Activated T-helper 2 cell treated with anti-CD3 and anti-CD28 coated beads, Interferon-gamma antibody, Interleukin-2, Interleukin-4, amounts not matched to agents 10 μg/mL and 5 μg/mL and 100 μg/mL, durations not matched to agents 14 hours and 24 hours and 36 hours (primary cell): ENCODE results near the gene HYCC2. TPM values are rescaled to one million over a fixed set of nuclear protein-coding genes. Genes with fewer than 3 reads are reported as not detected.
"Not testable (repeated sequence)": the region's sequence is repeated elsewhere in the genome, so short reads cannot be mapped to it uniquely, and the experiment has no call there.

Experiments
- DNase-seq: peaks from one replicate; pipeline ENCODE4 v3.0.0; 2021; ENCODE audit warnings: low spot score
- H3K27ac Mint-ChIP-seq: one replicate; pipeline ENCODE4 v1.8.0; 2021; ENCODE audit warnings: mixed read lengths
- H3K27me3 Mint-ChIP-seq: one replicate; pipeline ENCODE4 v1.8.0; 2021; ENCODE audit warnings: low read depth, mixed read lengths
- H3K36me3 Mint-ChIP-seq: one replicate; pipeline ENCODE4 v1.8.0; 2021; ENCODE audit warnings: low read depth, mixed read lengths
- H3K4me1 Mint-ChIP-seq: one replicate; pipeline ENCODE4 v1.8.0; 2021; ENCODE audit warnings: low read depth, mixed read lengths
- H3K4me3 Mint-ChIP-seq: one replicate; pipeline ENCODE4 v1.8.0; 2021; ENCODE audit warnings: low read depth, mild to moderate bottlenecking, moderate library complexity, mixed read lengths
- H3K9me3 Mint-ChIP-seq: one replicate; pipeline ENCODE4 v1.8.0; 2021; ENCODE audit warnings: mixed read lengths
- intact Hi-C: fragments of 100-400 bp; cut with micrococcal nuclease; formaldehyde crosslinking; loops from one replicate; pipeline ENCODE4 v1.15.1; 2023
- total RNA-seq: library from RNA; stranded (reverse); gene quantifications from 2 replicates; pipeline ENCODE4 v1.2.3, GENCODE V29; 2022

The HYCC2 gene
- total RNA-seq = 20.1 and 23.8 TPM in 2 replicates

DNA sequence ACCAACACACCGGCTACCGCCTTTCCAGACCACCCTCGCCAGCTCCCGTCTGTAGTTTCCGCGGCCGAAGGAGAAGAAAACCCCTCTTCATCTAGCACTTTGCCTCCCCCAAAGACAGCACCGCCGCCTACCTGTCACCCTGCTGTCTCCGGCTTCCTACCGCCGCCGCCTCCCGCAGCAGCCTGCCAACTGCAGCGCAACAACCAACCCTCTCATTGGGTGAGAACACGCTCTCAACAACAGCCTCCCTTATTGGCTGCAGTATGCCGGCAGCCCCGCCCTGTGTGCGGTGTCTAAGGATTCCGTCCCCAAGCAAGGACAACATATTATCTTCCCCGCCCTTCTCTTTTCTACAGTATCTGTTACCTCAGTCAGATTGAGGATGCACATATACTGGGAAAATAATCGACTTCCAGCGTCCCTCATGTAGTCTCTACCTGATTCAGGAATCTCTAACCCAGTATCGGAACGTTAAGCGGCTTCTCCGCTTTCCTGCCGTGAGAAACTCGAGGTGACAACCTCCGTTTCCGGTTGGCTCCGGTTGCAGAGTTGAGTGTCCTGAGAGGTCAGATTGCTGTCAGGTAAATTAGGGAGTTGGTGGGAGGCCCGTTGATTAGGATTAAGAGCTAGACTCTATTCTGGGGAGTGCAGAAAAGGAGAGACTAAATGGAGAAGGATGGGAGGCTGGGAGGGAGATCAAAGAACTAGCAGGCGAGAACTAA lies at the start of gene HYCC2, which contains the start of gene NDUFB3:
Gene HYCC2, minus strand, starts transcription at position 193 of the 722 bp plus-strand sequence. CDS start 47,662 bp downstream, outside the sequence.
Gene NDUFB3, plus strand, starts transcription at position 523 of the 722 bp plus-strand sequence. CDS start 6,882 bp downstream, outside the sequence.
- DNase-seq = peak; percentile 92
- peak within 1 kb of the TSS; percentile 93 for H3K27ac Mint-ChIP-seq
- H3K27me3 Mint-ChIP-seq = no peaks in the 10 kb centered on the region
- intact Hi-C loops = loop anchor here (1.0 to 5.0 kb wide), 10 partner anchors 45 to 380 kb away; partner anchors contain the start of genes BZW1, CFLAR, NIF3L1 and ORC2
- peaks cover 6% of the 10 kb centered on the region for H3K36me3 Mint-ChIP-seq
- H3K9me3 Mint-ChIP-seq = no peaks in the 10 kb centered on the region
- peaks cover 37% of the 10 kb centered on the region for H3K4me1 Mint-ChIP-seq
- H3K4me3 Mint-ChIP-seq = peak within 1 kb of the TSS; percentile 93

GRCh38 chr2:201118961-201119854 lies 47.7 kb upstream of the HYCC2 start:
- H3K9me3 Mint-ChIP-seq = no peaks in the 10 kb centered on the region
- intact Hi-C loops = loop anchor here (1.0 to 2.0 kb wide), 2 partner anchors 114 to 406 kb away; no protein-coding TSS in a partner anchor
- no peak for DNase-seq
- peak overlapping the region; percentile 94 for H3K4me3 Mint-ChIP-seq
- peak overlapping the region; percentile 95 for H3K27ac Mint-ChIP-seq
- H3K4me1 Mint-ChIP-seq = peaks cover 49% of the 10 kb centered on the region
- no peaks in the 10 kb centered on the region for H3K27me3 Mint-ChIP-seq
- peaks cover 58% of the 10 kb centered on the region for H3K36me3 Mint-ChIP-seq

DNA sequence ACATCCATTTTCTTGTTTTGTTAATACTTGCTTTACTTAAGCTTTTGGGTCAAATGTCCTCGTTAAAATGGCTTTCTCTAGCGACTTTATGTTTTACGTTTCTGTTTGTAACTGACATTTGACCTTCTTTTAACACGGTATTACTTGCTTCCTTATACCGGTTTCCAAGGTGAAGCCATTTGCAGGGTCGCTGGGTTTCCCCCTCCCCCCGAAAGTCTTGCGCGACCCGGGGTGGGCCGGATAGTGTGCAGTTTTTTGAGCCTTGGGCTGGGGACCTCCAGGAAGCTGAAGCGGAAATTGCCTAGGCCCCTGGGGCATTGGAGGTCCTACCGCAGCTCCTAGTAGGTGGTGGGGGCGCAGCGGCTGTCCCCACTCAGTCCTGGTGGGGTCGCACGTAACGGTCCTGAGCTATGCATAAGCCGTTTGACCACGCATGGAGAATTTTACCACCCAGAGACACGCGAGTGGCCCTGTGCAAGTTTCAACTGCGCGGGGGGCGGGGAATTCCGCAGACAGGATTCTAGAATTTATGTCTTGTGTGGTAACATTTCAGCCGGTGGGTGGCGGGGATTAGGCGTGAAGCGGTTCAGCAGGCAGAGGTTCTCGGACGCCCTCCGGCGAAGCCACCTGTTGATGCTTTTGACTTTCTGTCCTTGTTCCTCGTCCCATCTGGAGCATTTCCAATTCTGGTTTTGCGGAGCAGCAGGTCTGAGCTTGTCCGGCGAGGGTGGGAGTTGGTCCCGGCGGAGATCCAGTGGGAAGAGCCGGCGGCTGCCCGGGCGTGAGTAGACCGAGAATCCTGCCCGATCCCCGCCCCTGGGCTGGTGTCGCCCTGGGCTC lies 46.9 kb upstream of the HYCC2 start:
- DNase-seq = peak; percentile 76
- Mint-ChIP-seq H3K4me1 (peaks cover 42% of the 10 kb centered on the region), H3K9me3 (no peaks in the 10 kb centered on the region), H3K4me3 (peak overlapping the region; percentile 94), H3K27ac (peak overlapping the region; percentile 95), H3K27me3 (no peaks in the 10 kb centered on the region), H3K36me3 (peaks cover 50% of the 10 kb centered on the region)
- intact Hi-C loops = loop anchor here (1.0 to 2.0 kb wide), 2 partner anchors 114 to 405 kb away; no protein-coding TSS in a partner anchor

GRCh38 chr2:201117735-201118094 lies 46.2 kb upstream of the HYCC2 start:
- intact Hi-C loops = loop anchor here (1.0 to 2.0 kb wide), 7 partner anchors 12 to 404 kb away; partner anchors contain the start of genes BZW1, CASP10, NIF3L1 and PPIL3
- H3K27me3 Mint-ChIP-seq, H3K9me3 Mint-ChIP-seq: not testable (repeated sequence)
- H3K27ac Mint-ChIP-seq = peak overlapping the region; percentile 95
- peaks cover 37% of the 10 kb centered on the region for H3K4me1 Mint-ChIP-seq
- peak overlapping the region; percentile 94 for H3K4me3 Mint-ChIP-seq
- H3K36me3 Mint-ChIP-seq = peaks cover 44% of the 10 kb centered on the region
- peak; percentile 41 for DNase-seq

DNA sequence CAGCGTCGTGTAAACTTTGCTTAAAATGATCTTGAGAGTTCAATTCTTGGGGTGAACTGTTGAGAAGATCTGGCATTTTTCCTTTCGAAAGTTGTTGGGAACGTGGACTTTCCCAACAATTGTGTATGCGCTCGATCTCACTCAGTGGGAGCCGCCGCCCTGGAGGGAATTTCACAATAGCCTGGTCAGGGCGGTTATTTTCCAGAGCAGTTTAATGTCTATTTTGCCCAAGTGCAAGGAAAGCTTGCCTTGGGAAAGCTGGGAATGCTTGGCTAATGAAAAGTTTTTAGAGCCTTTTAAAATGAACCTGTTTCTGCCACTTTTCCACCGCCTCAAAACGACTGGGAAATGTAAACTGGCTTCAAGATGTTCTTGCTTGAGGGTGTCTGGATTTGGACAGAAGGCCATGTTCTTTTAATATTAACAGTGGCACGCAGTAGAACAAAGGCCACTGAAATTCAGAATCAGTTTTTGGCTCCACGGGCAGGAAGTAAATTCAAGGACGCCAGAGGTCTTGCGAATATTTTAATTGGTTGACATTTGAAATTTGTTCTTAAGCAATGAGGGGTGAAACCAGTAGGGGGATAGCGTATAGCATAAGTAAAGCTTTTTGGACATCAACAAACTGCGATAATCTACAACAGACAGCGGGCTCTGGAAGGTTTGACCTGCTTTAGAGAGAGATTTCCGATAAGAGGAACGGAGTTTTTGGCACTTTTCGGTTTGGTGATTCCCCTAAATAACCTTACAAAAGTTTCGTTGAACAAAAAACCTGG lies 45.7 kb upstream of the HYCC2 start:
- Mint-ChIP-seq H3K36me3 (peaks cover 38% of the 10 kb centered on the region), H3K27ac (peak overlapping the region; percentile 95), H3K27me3 (no peaks in the 10 kb centered on the region), H3K9me3 (no peaks in the 10 kb centered on the region), H3K4me1 (peaks cover 31% of the 10 kb centered on the region), H3K4me3 (peak overlapping the region; percentile 94)
- intact Hi-C loops = loop anchor here (1.0 to 2.0 kb wide), 7 partner anchors 12 to 306 kb away; partner anchors contain the start of genes BZW1, CASP10, HYCC2 and NIF3L1
- peak; percentile 45 for DNase-seq

DNA sequence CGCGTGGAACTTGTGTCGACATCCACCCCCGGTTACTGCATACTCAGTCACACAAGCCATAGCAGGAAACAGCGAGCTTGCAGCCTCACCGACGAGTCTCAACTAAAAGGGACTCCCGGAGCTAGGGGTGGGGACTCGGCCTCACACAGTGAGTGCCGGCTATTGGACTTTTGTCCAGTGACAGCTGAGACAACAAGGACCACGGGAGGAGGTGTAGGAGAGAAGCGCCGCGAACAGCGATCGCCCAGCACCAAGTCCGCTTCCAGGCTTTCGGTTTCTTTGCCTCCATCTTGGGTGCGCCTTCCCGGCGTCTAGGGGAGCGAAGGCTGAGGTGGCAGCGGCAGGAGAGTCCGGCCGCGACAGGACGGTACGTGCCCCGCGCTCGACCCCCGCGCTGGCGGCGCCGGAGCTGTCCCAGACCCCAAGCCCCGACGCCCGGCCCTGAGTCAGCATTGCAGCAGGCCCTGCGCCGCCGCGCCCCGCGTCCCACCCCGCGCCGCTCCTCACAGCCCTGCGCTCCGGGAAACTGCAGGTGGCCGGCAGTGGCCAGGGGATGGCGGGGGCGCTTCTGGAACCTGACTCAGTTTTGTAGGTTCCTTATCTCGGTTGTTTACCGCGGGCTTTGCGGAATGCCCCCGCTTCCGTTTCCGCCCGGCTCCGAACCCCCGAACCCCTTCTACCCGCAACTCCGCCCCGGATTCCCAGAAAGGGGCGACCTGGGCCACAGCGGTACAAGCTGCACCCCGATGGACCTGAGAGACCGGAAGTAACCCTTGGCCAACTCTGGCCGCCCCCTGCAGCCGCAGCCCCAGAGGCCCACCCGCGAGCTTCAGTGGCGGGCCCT lies 44.9 kb upstream of the HYCC2 start, which contains the start of gene CFLAR:
Gene CFLAR, plus strand, starts transcription at position 50 of the 844 bp plus-strand sequence. CDS start 13,702 bp downstream, outside the sequence.
- H3K4me3 Mint-ChIP-seq = peak within 1 kb of the TSS; percentile 94
- peaks cover 25% of the 10 kb centered on the region for H3K4me1 Mint-ChIP-seq
- DNase-seq = peak; percentile 85
- H3K27ac Mint-ChIP-seq = peak within 1 kb of the TSS; percentile 96
- intact Hi-C loops = loop anchor here (1.0 to 2.0 kb wide), 5 partner anchors 45 to 306 kb away; partner anchors contain the start of genes BZW1, CASP10, HYCC2 and NIF3L1
- H3K9me3 Mint-ChIP-seq = no peaks in the 10 kb centered on the region
- H3K36me3 Mint-ChIP-seq = peaks cover 32% of the 10 kb centered on the region
- H3K27me3 Mint-ChIP-seq = no peaks in the 10 kb centered on the region

DNA sequence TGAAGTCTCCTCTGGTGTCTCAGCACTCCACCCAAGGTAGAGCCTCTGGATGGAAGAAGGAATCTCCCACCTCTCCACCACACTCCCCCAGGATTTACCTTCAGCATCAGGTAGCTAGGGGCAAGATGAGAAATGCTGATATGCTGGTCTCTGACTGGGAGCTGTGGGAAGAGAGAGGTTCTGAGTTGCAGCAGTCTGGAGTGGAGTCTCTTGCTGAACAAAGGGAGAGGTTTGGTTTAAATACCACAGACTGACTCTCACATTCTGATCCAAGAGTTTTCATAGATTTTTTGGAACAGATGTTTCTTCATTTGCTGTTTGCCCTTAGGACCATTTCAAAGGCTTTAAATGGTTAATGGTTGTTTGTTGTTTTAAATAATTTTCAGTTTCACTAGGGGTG lies 43.4 kb upstream of the HYCC2 start:
- no peaks in the 10 kb centered on the region for H3K27me3 Mint-ChIP-seq
- H3K27ac Mint-ChIP-seq = peak overlapping the region; percentile 72
- no peaks in the 10 kb centered on the region for H3K9me3 Mint-ChIP-seq
- intact Hi-C loops = no loop called here
- H3K4me3 Mint-ChIP-seq = peak overlapping the region; percentile 94
- DNase-seq = no peak
- H3K4me1 Mint-ChIP-seq = peaks cover 17% of the 10 kb centered on the region
- peaks cover 18% of the 10 kb centered on the region for H3K36me3 Mint-ChIP-seq

- peaks cover 15% of the 10 kb centered on the region for H3K36me3 Mint-ChIP-seq
- peaks cover 17% of the 10 kb centered on the region for H3K4me1 Mint-ChIP-seq
- no peaks in the 10 kb centered on the region for H3K27me3 Mint-ChIP-seq
- no peaks in the 10 kb centered on the region for H3K9me3 Mint-ChIP-seq
- intact Hi-C loops = no loop called here
- peak overlapping the region; percentile 65 for H3K4me3 Mint-ChIP-seq
- no peak for DNase-seq
- peak overlapping the region; percentile 72 for H3K27ac Mint-ChIP-seq
Measured at GRCh38 chr2:201114350-201114749, 42.9 kb upstream of the HYCC2 start.

- Mint-ChIP-seq H3K27ac (no peak overlapping the region), H3K4me1 (peaks cover 9% of the 10 kb centered on the region), H3K9me3 (no peaks in the 10 kb centered on the region), H3K27me3 (peaks cover 5% of the 10 kb centered on the region), H3K36me3 (peaks cover 7% of the 10 kb centered on the region), H3K4me3 (no peak overlapping the region)
- DNase-seq = no peak
- intact Hi-C loops = no loop called here
Measured at GRCh38 chr2:201111096-201111495, 39.6 kb upstream of the HYCC2 start.

GRCh38 chr2:201110615-201111014 lies 39.1 kb upstream of the HYCC2 start:
- Mint-ChIP-seq H3K9me3 (no peaks in the 10 kb centered on the region), H3K27me3 (peaks cover 5% of the 10 kb centered on the region), H3K36me3 (peaks cover 7% of the 10 kb centered on the region), H3K27ac (no peak overlapping the region), H3K4me3 (no peak overlapping the region), H3K4me1 (peaks cover 9% of the 10 kb centered on the region)
- no peak for DNase-seq
- intact Hi-C loops = no loop called here
